Right lobe of liver (tissue), 6 donors: ENCODE measurements around the gene MMP8. TPM values are rescaled to one million over a fixed set of nuclear protein-coding genes. Genes with fewer than 3 reads are reported as not detected.

Source experiments
- ATAC-seq, 4 donors: fragments of 200-7000 bp; cut with Tn5 transposase; one replicate each; pipeline ENCODE4 v1.9.1; 2020; ENCODE audit warnings: mild to moderate bottlenecking in 4 of 4, moderate library complexity in 4 of 4
- DNase-seq, 3 donors: peaks; one replicate each; pipeline ENCODE4 v3.0.0-alpha.2; 2020
- H3K27ac ChIP-seq, 3 donors: fragments of 200-600 bp; one replicate each; pipeline ENCODE4 v1.8.0; 2022
- H3K27me3 ChIP-seq, 2 donors: fragments of 200-600 bp; one replicate each; pipeline ENCODE4 v1.8.0; 2022
- H3K36me3 ChIP-seq, 4 donors: fragments of 200-600 bp; sonication (generic) in 1 of 4; one replicate each; pipeline versions ENCODE4 v1.5.1 to v1.8.0; 2017 to 2022; ENCODE audit warnings: control low read depth in 1 of 4
- H3K4me1 ChIP-seq, 4 donors: fragments of 200-600 bp; sonication (generic) in 1 of 4; one replicate each; pipeline versions ENCODE4 v1.5.1 to v1.8.0; 2017 to 2022; ENCODE audit warnings: control low read depth in 1 of 4
- H3K4me3 ChIP-seq, 3 donors: fragments of 200-600 bp; one replicate each; pipeline ENCODE4 v1.8.0; 2022
- H3K9me3 ChIP-seq, 4 donors: fragments of 200-600 bp; sonication (generic) in 1 of 4; one replicate each; pipeline versions ENCODE4 v1.5.1 to v1.8.0; 2017 to 2022; ENCODE audit warnings: control low read depth in 1 of 4
- POLR2A ChIP-seq: fragments of 450-650 bp; IDR thresholded peaks from one replicate; pipeline ENCODE4 v1.6.1; 2017; ENCODE audit warnings: antibody characterized with exemption, mild to moderate bottlenecking
- WGBS: methylation state at CpG from one replicate; pipeline ENCODE4 v1.1.6; 2018; ENCODE audit warnings: low coverage, low lambda C conversion rate; ENCODE audit not compliant: insufficient coverage; ENCODE audit errors: missing lambda C conversion rate; 5-methylcytosine and 5-hydroxymethylcytosine counted together
- intact Hi-C, 2 donors: fragments of 100-400 bp; cut with DNase I; formaldehyde crosslinking; loops; one replicate each; pipeline versions ENCODE4 v1.11.2 to v1.14.1; 2022
- total RNA-seq, 6 experiments: library from RNA; depleted of rRNA in 2 of 6; stranded (reverse); fragments of >200 nt in 2 of 6; fragmentation: NEBNext Ultra II Directional in 3 of 6; extraction: Animal tissue kit (Norgen Biotek cat#: 25700) in 3 of 6; gene quantifications; one replicate each; pipeline versions ENCODE4 v1.1.0 to v1.2.4, GENCODE V29; 2016 to 2023
- TF ChIP-seq, protein P1 (sequence below), 4 donors: fragments of 200-600 bp in 3 of 4; fragments of 450-650 bp in 1 of 4; IDR thresholded peaks; one replicate each; pipeline versions ENCODE4 v1.5.1 to v1.8.0; 2016 to 2022; ENCODE audit warnings: antibody characterized with exemption in 4 of 4, mild to moderate bottlenecking in 2 of 4
- donor health status: DM: no; HTN: yes; CAD: no.
- donor health status: DM: no; HTN: no; CAD: no.
- donor health status: DM: no; HTN: no; CAD: no.
- donor health status: DM: no; HTN: yes; CAD: no.
- donor health status: DM: no; HTN: yes; CAD: no.

Gene MMP8
- total RNA-seq, 6 experiments from 2014 or later, result 0.14 to 1.2 (median 0.74) TPM; not detected in 1

DNA sequence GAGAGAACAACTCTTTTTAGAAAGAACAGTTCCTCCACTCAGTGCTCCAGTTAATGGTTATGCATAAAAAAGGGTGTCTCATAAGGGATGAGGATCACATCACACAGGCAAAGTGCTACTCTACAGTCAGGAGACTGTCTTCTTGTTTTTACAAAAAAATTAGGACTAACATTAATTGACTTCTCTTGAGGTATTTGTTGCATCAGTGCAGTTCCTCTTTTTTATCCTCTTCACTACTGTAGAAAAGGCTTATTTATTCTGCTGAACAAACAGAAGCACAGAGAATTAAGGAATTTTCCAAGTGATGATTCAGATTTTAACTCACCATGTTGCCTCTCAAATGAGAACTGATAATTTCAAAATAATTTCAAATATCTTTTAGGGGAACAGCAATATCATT lies 1.9 kb downstream of the MMP8 start:
- no peak for DNase-seq
- H3K36me3 ChIP-seq, result no peaks in the 10 kb centered on the region
- TF ChIP-seq POLR2A, result no peak
- TF ChIP-seq, protein P1, sequence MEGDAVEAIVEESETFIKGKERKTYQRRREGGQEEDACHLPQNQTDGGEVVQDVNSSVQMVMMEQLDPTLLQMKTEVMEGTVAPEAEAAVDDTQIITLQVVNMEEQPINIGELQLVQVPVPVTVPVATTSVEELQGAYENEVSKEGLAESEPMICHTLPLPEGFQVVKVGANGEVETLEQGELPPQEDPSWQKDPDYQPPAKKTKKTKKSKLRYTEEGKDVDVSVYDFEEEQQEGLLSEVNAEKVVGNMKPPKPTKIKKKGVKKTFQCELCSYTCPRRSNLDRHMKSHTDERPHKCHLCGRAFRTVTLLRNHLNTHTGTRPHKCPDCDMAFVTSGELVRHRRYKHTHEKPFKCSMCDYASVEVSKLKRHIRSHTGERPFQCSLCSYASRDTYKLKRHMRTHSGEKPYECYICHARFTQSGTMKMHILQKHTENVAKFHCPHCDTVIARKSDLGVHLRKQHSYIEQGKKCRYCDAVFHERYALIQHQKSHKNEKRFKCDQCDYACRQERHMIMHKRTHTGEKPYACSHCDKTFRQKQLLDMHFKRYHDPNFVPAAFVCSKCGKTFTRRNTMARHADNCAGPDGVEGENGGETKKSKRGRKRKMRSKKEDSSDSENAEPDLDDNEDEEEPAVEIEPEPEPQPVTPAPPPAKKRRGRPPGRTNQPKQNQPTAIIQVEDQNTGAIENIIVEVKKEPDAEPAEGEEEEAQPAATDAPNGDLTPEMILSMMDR (IDR thresholded peaks at IDR 0.05), result no peak
- no peak overlapping the region for H3K27ac ChIP-seq
- no peaks in the 10 kb centered on the region for H3K4me1 ChIP-seq
- ATAC-seq, result peak in 2 of 4 donors; percentile 48 to 54
- H3K27me3 ChIP-seq, result no peaks in the 10 kb centered on the region
- intact Hi-C loops, result no loop called here
- no peak overlapping the region for H3K4me3 ChIP-seq
- H3K9me3 ChIP-seq, result no peaks in the 10 kb centered on the region

DNA sequence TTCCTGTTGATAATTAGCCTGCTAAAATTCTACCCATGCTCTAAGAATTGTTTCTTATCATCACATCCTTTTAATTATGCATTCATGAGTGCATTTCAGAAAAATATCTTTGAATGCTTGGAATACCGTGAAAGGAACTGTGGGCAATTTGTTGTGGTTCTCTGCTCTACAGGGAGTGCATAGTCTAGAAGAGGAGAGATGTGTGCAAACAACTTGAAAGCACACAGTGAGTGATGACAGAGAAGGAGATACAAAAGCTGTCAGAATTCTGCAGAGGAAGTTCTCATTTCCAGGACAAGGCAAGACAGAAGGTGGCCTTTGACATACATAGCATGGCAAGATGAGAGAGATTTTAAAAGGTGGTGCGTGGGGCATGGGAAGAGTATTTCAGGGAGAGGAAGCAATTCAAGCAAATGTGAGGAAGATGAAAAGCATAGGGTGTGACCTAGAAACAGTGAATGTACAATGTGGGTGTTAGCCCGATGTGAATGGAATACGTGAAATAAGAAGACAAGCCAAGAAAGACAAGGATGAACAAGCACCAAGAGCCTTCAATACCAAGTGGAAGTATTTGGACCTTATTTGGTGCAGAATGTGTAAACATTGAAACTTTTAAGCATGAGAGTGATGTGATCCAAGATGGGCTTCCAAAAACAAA lies 5.0 kb downstream of the MMP8 start:
- Histone ChIP-seq H3K4me3 (no peak overlapping the region), H3K27me3 (no peaks in the 10 kb centered on the region), H3K36me3 (no peaks in the 10 kb centered on the region), H3K27ac (no peak overlapping the region), H3K9me3 (no peaks in the 10 kb centered on the region), H3K4me1 (no peaks in the 10 kb centered on the region)
- TF ChIP-seq, protein P1 (IDR thresholded peaks at IDR 0.05), result no peak
- TF ChIP-seq POLR2A, result no peak
- WGBS, result 46% methylated on average over 4 of the region's 4 CpGs
- ATAC-seq (no peak), DNase-seq (no peak)
- intact Hi-C loops, result no loop called here

DNA sequence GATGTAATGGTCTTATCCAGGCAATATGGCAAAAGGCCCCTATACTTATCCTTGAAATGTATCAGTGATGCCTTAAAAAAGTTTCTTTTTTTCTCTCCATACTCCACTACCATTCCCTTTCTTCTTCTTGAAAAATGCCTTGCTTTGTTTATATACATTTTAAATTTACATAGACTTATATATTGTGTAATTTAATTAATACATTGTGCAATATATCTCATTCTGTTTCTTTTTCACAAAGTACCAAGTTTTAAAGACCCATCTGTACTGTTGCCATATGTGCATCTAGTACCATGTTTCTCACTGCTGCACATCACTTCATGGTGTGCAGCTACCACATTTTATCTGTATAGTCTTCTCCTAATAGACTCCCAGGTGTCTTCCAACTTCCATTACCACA lies 7.5 kb downstream of the MMP8 start:
- no peak for TF ChIP-seq POLR2A
- TF ChIP-seq, protein P1 (IDR thresholded peaks at IDR 0.05), result no peak
- no peaks in the 10 kb centered on the region for H3K36me3 ChIP-seq
- ATAC-seq, result no peak

DNA sequence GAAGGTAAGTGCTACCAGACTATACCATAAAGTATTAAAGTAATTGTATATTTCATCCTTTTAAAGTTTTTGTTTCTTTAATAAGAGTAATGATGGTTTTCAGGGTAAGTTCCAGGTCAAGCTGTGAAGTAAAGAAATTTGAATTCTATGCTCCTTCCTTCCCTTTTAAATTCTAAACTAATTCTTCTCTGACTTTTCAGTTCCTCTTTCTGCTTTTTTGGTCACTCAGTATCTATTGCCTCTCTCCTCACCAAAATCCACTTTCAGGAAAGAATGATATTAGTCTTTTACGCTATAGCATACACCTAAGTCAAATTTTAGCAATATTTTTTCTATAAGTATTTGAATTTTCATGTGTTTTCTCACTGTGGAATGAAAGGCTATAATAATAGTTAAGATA lies 8.2 kb downstream of the MMP8 start:
- TF ChIP-seq, protein P1 (IDR thresholded peaks at IDR 0.05), result no peak
- no peak for TF ChIP-seq POLR2A
- intact Hi-C loops, result no loop called here
- H3K4me1 ChIP-seq, result no peaks in the 10 kb centered on the region
- H3K27me3 ChIP-seq, result no peaks in the 10 kb centered on the region
- no peak overlapping the region for H3K27ac ChIP-seq
- H3K9me3 ChIP-seq, result no peaks in the 10 kb centered on the region
- no peaks in the 10 kb centered on the region for H3K36me3 ChIP-seq
- H3K4me3 ChIP-seq, result no peak overlapping the region
- ATAC-seq (no peak), DNase-seq (no peak)
- WGBS, result 44% methylated on average over 1 of the region's 1 CpG

More for the DNA sequence above, 7.5 kb downstream of the MMP8 start:
- Histone ChIP-seq H3K27ac (no peak overlapping the region), H3K9me3 (no peaks in the 10 kb centered on the region), H3K4me1 (no peaks in the 10 kb centered on the region), H3K27me3 (no peaks in the 10 kb centered on the region), H3K4me3 (no peak overlapping the region)
- intact Hi-C loops, result no loop called here
- no peak for DNase-seq

DNA sequence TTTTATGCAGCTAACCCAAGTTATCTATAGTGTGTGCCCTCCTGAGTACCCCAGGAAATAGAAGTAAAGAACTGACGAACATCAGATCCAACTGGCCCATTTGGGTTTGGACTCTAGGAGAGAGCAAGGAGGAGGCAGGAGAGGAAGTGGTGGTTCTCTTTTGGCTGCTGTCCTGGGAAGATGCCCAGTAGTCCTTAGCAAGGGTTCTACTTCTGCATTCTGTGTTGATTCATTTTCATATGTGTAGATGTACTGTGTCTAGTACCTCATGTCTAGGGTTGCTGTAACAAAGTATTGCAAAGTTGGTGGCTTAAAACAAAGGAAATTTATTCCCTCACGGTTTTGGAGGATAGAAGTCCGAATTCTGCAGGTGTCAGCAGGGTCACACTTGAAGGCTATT lies 12.6 kb downstream of the MMP8 start:
- WGBS, result 25% methylated on average over 3 of the region's 3 CpGs
- ATAC-seq, result peak; percentile 40 to 71 (median 52)
- TF ChIP-seq, protein P1 (IDR thresholded peaks at IDR 0.05), result no peak
- TF ChIP-seq POLR2A, result no peak
- Histone ChIP-seq H3K9me3 (no peaks in the 10 kb centered on the region), H3K27me3 (no peaks in the 10 kb centered on the region), H3K4me1 (no peaks in the 10 kb centered on the region), H3K27ac (no peak overlapping the region), H3K36me3 (no peaks in the 10 kb centered on the region), H3K4me3 (no peak overlapping the region)
- intact Hi-C loops, result no loop called here
- DNase-seq, result no peak
